ENCODE results near the gene PRRC2A.
"Not testable (repeated sequence)": the region's sequence is repeated elsewhere in the genome, so short reads cannot be mapped to it uniquely, and the experiment has no call there.

The PRRC2A gene

GRCh38 chr6:31579546-31580437, 40.7 kb upstream of the PRRC2A start:
- Mint-ChIP-seq H3K27ac (peak overlapping the region; percentile 91), H3K4me1 (ENCODE audit: low read depth) (peaks cover 68% of the 10 kb centered on the region), H3K36me3 (ENCODE audit: low read depth) (peaks cover 69% of the 10 kb centered on the region), H3K4me3 (peak overlapping the region; percentile 95), H3K9me3 (no peaks in the 10 kb centered on the region), H3K27me3 (ENCODE audit: low read depth) (no peaks in the 10 kb centered on the region)
- no peak for DNase-seq (ENCODE audit: low spot score)

GRCh38 chr6:31580438-31580740, 40.1 kb upstream of the PRRC2A start:
- Mint-ChIP-seq H3K36me3 (ENCODE audit: low read depth) (peaks cover 68% of the 10 kb centered on the region), H3K9me3 (no peaks in the 10 kb centered on the region), H3K4me3 (peak overlapping the region; percentile 95), H3K27ac (peak overlapping the region; percentile 91), H3K4me1 (ENCODE audit: low read depth) (peaks cover 63% of the 10 kb centered on the region), H3K27me3 (ENCODE audit: low read depth) (no peaks in the 10 kb centered on the region)
- DNase-seq (ENCODE audit: low spot score): no peak

- no peaks in the 10 kb centered on the region for H3K9me3 Mint-ChIP-seq
- no peaks in the 10 kb centered on the region for H3K27me3 Mint-ChIP-seq (ENCODE audit: low read depth)
- H3K36me3 Mint-ChIP-seq (ENCODE audit: low read depth): peaks cover 66% of the 10 kb centered on the region
- DNase-seq (ENCODE audit: low spot score): peak; percentile 87
- H3K4me1 Mint-ChIP-seq (ENCODE audit: low read depth): peaks cover 63% of the 10 kb centered on the region
- H3K4me3 Mint-ChIP-seq: peak overlapping the region; percentile 95
- H3K27ac Mint-ChIP-seq: peak overlapping the region; percentile 91
Observed at GRCh38 chr6:31580807-31581433, 39.6 kb upstream of the PRRC2A start.

DNA sequence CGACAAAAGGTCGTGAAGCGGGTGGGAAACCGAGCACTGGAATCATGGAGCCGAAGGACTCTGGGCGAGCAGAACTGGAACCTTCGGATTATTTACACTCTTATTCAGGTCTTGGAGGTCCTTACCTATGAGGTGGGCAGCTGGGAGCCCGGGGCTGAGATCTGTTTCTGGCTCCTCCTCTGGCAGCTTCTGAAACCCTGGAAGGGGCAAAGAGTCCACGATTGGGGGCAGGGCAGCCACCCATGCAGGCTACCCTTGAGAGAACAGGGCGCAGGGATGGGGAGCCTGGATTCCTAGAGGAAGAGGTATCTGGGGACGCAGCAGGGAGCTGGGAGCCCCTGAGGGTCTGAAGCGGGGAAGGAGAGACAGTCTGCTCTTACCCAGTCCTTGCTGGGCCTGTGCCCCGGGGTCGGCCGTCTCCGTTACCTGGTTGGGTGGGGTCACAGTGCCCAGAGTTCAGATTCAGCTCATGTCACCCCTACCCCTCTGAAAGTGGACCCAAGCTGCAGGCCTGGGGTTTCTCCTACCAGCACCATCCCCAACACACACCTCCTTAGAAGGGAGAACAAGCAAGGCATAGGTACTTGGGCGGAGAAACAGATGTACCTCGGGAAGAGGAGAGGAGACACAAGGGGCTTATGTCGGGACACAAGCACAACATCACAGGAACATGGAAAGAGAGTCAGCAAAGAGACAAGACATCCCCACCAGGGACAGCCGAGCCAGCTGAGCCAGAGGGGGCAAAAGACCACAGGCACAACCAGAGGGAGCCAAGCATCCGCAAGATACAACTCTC, 38.9 kb upstream of the PRRC2A start:
- H3K9me3 Mint-ChIP-seq: no peaks in the 10 kb centered on the region
- peak overlapping the region; percentile 91 for H3K27ac Mint-ChIP-seq
- no peaks in the 10 kb centered on the region for H3K27me3 Mint-ChIP-seq (ENCODE audit: low read depth)
- H3K36me3 Mint-ChIP-seq (ENCODE audit: low read depth): peaks cover 59% of the 10 kb centered on the region
- H3K4me1 Mint-ChIP-seq (ENCODE audit: low read depth): peaks cover 62% of the 10 kb centered on the region
- no peak for DNase-seq (ENCODE audit: low spot score)
- peak overlapping the region; percentile 95 for H3K4me3 Mint-ChIP-seq

GRCh38 chr6:31582230-31582643, 38.3 kb upstream of the PRRC2A start, which contains the start of gene LTB:
TSS of gene LTB (minus strand) at chr6:31582424. CDS start at chr6:31582417, 7 bp downstream.
- DNase-seq (ENCODE audit: low spot score): no peak
- Mint-ChIP-seq H3K27me3 (ENCODE audit: low read depth) (no peaks in the 10 kb centered on the region), H3K27ac (peak within 1 kb of the TSS; percentile 91), H3K36me3 (ENCODE audit: low read depth) (peaks cover 54% of the 10 kb centered on the region), H3K4me1 (ENCODE audit: low read depth) (peaks cover 62% of the 10 kb centered on the region), H3K9me3 (no peaks in the 10 kb centered on the region), H3K4me3 (peak within 1 kb of the TSS; percentile 95)

DNA sequence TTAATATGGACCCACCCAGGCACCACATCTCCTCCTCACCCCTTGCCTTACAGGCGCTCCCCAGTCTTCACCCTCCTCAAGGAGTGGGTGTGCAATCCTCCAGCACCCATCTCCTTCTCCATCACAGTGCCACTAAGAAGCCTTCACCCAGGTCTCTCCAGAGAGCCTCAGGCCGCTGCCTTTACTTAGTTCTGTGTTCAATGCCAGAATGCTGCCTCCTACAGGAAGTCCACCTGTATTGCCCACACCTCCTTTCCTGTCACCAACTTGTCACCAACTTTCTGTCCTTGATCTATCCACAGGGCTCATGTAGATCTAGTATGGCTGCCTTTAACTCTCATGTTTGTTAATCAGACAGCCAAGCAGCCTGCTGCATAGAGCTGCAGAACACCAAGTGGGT, 35.0 kb upstream of the PRRC2A start:
- no peak for DNase-seq (ENCODE audit: low spot score)
- peak overlapping the region; percentile 78 for H3K4me3 Mint-ChIP-seq
- H3K36me3 Mint-ChIP-seq (ENCODE audit: low read depth): peaks cover 37% of the 10 kb centered on the region
- H3K9me3 Mint-ChIP-seq: no peaks in the 10 kb centered on the region
- H3K27me3 Mint-ChIP-seq (ENCODE audit: low read depth): no peaks in the 10 kb centered on the region
- peak overlapping the region; percentile 95 for H3K27ac Mint-ChIP-seq
- peaks cover 50% of the 10 kb centered on the region for H3K4me1 Mint-ChIP-seq (ENCODE audit: low read depth)

DNA sequence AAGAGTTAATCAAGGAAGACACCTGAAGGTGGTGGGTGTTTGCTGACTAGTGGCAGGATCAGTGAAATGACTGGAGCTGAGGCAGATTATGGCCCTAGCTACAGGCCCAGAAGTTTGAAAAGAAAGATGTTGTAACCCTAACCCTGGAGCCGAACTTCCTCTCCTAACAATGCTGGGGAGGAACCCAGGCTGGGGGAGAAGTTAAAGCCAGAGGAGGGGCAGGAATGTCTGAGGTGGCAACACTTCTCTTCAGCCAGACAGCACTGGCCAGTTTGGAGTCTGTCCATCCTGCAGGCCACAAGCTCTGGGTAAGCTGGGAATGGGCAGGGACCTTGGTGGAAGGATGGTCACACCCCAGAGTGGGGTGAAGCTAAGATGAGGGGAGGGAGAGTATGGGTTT, 34.5 kb upstream of the PRRC2A start, which contains the start of gene LST1:
LST1 (plus strand) TSS at position 270 of the 400 bp plus-strand sequence. CDS start 1,023 bp downstream, outside the sequence.
- Mint-ChIP-seq H3K27ac (peak within 1 kb of the TSS; percentile 95), H3K9me3 (no peaks in the 10 kb centered on the region), H3K4me1 (ENCODE audit: low read depth) (peaks cover 50% of the 10 kb centered on the region), H3K27me3 (ENCODE audit: low read depth) (no peaks in the 10 kb centered on the region), H3K4me3 (peak within 1 kb of the TSS; percentile 78), H3K36me3 (ENCODE audit: low read depth) (peaks cover 34% of the 10 kb centered on the region)
- no peak for DNase-seq (ENCODE audit: low spot score)

DNA sequence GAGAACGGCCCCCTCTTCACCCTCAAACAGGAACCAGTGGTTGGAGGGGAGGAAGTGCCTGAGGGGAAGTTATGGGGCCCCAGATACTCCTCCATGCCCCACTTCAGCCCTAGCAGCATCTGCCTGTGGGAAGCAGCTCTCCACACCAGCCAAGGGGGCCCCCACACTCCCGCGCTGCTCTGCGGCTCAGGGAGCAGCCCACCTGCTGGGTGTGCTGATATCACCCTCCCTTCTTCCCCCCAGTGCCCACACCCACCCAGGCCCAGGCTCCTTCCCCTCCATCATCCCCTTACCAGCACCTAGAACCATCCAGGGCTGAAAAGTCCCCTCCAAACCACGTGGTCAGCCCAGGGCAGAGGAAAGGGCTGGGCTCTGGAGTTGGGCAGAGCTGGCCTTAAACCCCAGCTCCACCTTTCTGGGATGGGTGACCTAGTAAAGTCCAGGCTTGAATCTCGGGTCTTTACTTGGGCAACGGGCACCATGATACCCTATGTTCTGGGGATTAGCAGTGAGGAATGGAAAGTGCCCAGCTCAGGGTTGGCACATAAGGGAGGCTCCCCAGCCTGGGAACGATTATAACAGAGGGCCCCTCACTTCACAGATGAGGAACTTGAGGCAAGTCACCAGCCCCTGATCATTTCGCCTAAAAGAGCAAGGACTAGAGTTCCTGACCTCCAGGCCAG, 33.8 kb upstream of the PRRC2A start:
- Mint-ChIP-seq H3K9me3 (no peaks in the 10 kb centered on the region), H3K4me1 (ENCODE audit: low read depth) (peaks cover 49% of the 10 kb centered on the region), H3K27me3 (ENCODE audit: low read depth) (no peaks in the 10 kb centered on the region), H3K4me3 (peak overlapping the region; percentile 78), H3K36me3 (ENCODE audit: low read depth) (peaks cover 26% of the 10 kb centered on the region), H3K27ac (peak overlapping the region; percentile 95)
- DNase-seq (ENCODE audit: low spot score): no peak

GRCh38 chr6:31587791-31588777, 32.4 kb upstream of the PRRC2A start:
- H3K4me1 Mint-ChIP-seq (ENCODE audit: low read depth): peaks cover 47% of the 10 kb centered on the region
- no peaks in the 10 kb centered on the region for H3K9me3 Mint-ChIP-seq
- peaks cover 18% of the 10 kb centered on the region for H3K36me3 Mint-ChIP-seq (ENCODE audit: low read depth)
- H3K27me3 Mint-ChIP-seq (ENCODE audit: low read depth): no peaks in the 10 kb centered on the region
- H3K4me3 Mint-ChIP-seq: peak overlapping the region; percentile 78
- peak overlapping the region; percentile 86 for H3K27ac Mint-ChIP-seq
- no peak for DNase-seq (ENCODE audit: low spot score)

DNA sequence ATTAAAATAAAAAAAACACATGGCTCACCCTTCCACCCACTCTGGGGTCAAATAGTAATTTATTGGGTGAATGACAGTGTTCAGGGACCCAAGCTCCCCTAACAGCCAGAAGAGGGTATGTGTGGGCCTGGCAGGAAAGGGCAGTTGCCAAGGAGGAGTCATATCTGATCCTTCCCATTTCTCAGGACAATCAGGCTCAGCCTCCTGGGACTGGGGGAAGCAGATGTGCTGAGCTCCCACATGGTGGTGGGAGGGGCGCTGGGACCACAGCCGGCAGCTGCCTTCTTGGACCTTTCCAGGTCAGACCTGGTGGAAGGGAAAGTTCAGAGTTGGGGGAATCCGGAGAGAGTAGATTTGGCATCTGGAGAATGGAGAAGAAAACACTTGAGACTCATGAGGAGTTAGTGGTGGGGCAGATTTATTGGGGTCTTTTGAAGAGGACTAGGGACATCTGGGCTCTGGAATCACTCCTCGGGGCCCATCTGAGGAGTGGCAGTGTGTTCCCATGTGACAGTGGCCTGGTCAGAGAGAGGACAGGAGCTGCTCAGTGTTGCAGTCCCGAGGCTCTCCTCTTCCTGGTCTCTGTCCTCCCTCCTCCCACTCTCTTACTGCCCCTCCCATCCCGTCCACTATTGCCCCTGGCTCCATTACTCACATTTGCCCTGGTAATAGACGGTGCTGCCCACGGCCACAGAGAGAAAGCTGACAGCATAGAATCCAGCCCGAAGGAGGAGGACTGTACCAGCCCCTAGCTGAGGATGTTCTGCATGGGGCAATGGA, 31.5 kb upstream of the PRRC2A start:
- no peaks in the 10 kb centered on the region for H3K9me3 Mint-ChIP-seq
- H3K36me3 Mint-ChIP-seq (ENCODE audit: low read depth): peaks cover 18% of the 10 kb centered on the region
- peak overlapping the region; percentile 19 for H3K4me3 Mint-ChIP-seq
- no peak for DNase-seq (ENCODE audit: low spot score)
- peak overlapping the region; percentile 58 for H3K27ac Mint-ChIP-seq
- H3K4me1 Mint-ChIP-seq (ENCODE audit: low read depth): peaks cover 50% of the 10 kb centered on the region
- H3K27me3 Mint-ChIP-seq (ENCODE audit: low read depth): no peaks in the 10 kb centered on the region

DNA sequence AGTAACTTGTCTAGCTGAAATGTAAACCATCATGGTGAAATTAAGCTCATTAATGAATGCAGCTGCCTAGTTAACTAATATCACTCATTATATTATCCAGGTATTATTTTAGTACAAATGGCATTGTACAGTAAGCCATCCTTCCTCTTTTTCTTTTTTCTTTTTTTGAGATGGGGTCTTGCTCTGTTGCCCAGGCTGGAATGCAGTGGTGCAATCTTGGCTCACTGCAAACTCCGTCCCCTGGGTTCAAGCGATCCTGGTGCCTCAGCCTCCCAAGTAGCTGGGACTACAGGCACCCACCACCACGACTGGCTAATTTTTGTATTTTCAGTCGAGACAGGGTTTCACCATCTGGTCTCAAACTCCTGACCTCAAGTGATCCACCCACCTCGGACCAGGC, 29.8 kb upstream of the PRRC2A start:
- H3K27me3 Mint-ChIP-seq (ENCODE audit: low read depth); DNase-seq (ENCODE audit: low spot score); H3K9me3 Mint-ChIP-seq: not testable (repeated sequence)
- Mint-ChIP-seq H3K36me3 (ENCODE audit: low read depth) (peaks cover 14% of the 10 kb centered on the region), H3K27ac (peak overlapping the region; percentile 35), H3K4me3 (peak overlapping the region; percentile 14), H3K4me1 (ENCODE audit: low read depth) (peaks cover 49% of the 10 kb centered on the region)

DNA sequence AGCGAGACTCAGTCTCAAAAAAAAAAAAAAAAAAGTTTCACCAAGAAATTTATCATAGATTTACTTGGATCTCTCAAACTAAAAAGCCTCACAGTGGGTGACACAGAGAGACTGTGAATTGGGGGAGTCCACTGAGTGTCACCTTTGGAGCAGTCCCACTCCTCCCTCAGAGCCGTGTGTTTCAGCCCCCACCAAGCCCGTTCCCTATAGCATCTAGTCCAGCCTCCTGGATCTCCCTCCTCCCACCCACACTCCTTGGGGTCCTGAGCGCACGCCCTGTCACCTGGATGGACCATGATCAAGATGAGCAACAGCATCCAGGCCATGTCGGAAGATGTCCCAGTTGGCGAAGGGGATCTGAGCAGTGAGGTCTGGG, 28.1 kb upstream of the PRRC2A start:
- peaks cover 37% of the 10 kb centered on the region for H3K4me1 Mint-ChIP-seq (ENCODE audit: low read depth)
- no peaks in the 10 kb centered on the region for H3K27me3 Mint-ChIP-seq (ENCODE audit: low read depth)
- H3K9me3 Mint-ChIP-seq: no peaks in the 10 kb centered on the region
- peak overlapping the region; percentile 88 for H3K27ac Mint-ChIP-seq
- DNase-seq (ENCODE audit: low spot score): no peak
- peak overlapping the region; percentile 75 for H3K4me3 Mint-ChIP-seq
- peaks cover 11% of the 10 kb centered on the region for H3K36me3 Mint-ChIP-seq (ENCODE audit: low read depth)

All from T-helper 2 cell treated with Interferon-gamma antibody and Interleukin-4, amounts not matched to agents 5 μg/mL and 100 μg/mL, for 36 hours (primary cell).